GM12878 (cell line): ENCODE measurements around the gene DCLRE1B.

Source experiments
- CTCF ChIP-seq, 3 experiments: IDR thresholded peaks in 2 of 3; conservative IDR thresholded peaks in 1 of 3; 2 replicates each; pipeline ENCODE4 v1.5.1; 2011; ENCODE audit warnings: low read depth in 3 of 3, low read length in 3 of 3, mild to moderate bottlenecking in 3 of 3, control low read depth in 2 of 3, moderate library complexity in 2 of 3, inconsistent platforms in 1 of 3, mixed read lengths in 1 of 3; ENCODE audit not compliant: control insufficient read depth in 2 of 3, insufficient read depth in 1 of 3; ENCODE audit errors: extremely low read depth in 1 of 3
- NBN ChIP-seq: fragments of 450-650 bp; IDR thresholded peaks from 2 replicates; pipeline ENCODE4 v1.6.1; 2016
- ZNF217 ChIP-seq: fragments of 450-650 bp; IDR thresholded peaks from 2 replicates; pipeline ENCODE4 v1.6.1; 2017; ENCODE audit warnings: antibody characterized with exemption, mild to moderate bottlenecking

- TF ChIP-seq NBN: no peak
- no peak for TF ChIP-seq CTCF (IDR thresholded peaks at IDR 0.05 in 2 of 3, conservative IDR thresholded peaks at IDR 0.05 in 1 of 3; ENCODE audit: control insufficient read depth in 2 of 3, extremely low read depth in 1 of 3, insufficient read depth in 1 of 3, low read depth in 3 of 3, low read length in 3 of 3)
- no peak for TF ChIP-seq ZNF217
Observed at GRCh38 chr1:113913312-113913668, 8.2 kb downstream of the DCLRE1B start.
